COLO668 (cell line): ENCODE results near the gene GPHN.

Source experiments
- DNase-seq: peaks from one replicate; lab custom pipeline; 2025; ENCODE audit not compliant: unreplicated experiment; lab: John Stamatoyannopoulos, UW

GPHN gene

GRCh38 chr14:66916421-66916820, 408.5 kb downstream of the GPHN start:
- DNase-seq: no peak

GRCh38 chr14:66918527-66918926, 410.6 kb downstream of the GPHN start:
- no peak for DNase-seq

GRCh38 chr14:66920196-66920595, 412.2 kb downstream of the GPHN start:
- DNase-seq: no peak

GRCh38 chr14:66923251-66923650, 415.3 kb downstream of the GPHN start:
- DNase-seq: no peak

- DNase-seq: no peak
Observed at GRCh38 chr14:66939409-66939808, 431.5 kb downstream of the GPHN start.

GRCh38 chr14:66944872-66945271, 436.9 kb downstream of the GPHN start:
- DNase-seq: peak; percentile 54

GRCh38 chr14:66955159-66955558, 447.2 kb downstream of the GPHN start:
- DNase-seq: no peak

GRCh38 chr14:66959437-66960050, 451.6 kb downstream of the GPHN start:
- DNase-seq: no peak

GRCh38 chr14:66965831-66966230, 457.9 kb downstream of the GPHN start:
- no peak for DNase-seq

GRCh38 chr14:66972469-66972868, 464.5 kb downstream of the GPHN start:
- DNase-seq: no peak

GRCh38 chr14:66974397-66975025, 466.6 kb downstream of the GPHN start:
- no peak for DNase-seq

GRCh38 chr14:66975251-66975650, 467.3 kb downstream of the GPHN start:
- DNase-seq: no peak

GRCh38 chr14:66979101-66979974, 471.4 kb downstream of the GPHN start:
- no peak for DNase-seq

GRCh38 chr14:66982247-66982646, 474.3 kb downstream of the GPHN start:
- DNase-seq: no peak

- DNase-seq: no peak
Observed at GRCh38 chr14:66992776-66993175, 484.8 kb downstream of the GPHN start.

GRCh38 chr14:66993512-66993911, 485.6 kb downstream of the GPHN start:
- no peak for DNase-seq

- DNase-seq: no peak
Observed at GRCh38 chr14:66998013-66998412, 490.1 kb downstream of the GPHN start.

- DNase-seq: no peak
Observed at GRCh38 chr14:66999978-67000377, 492.0 kb downstream of the GPHN start.

- no peak for DNase-seq
Observed at GRCh38 chr14:67002994-67003753, 495.2 kb downstream of the GPHN start.

- no peak for DNase-seq
Observed at GRCh38 chr14:67004521-67004920, 496.6 kb downstream of the GPHN start.

GRCh38 chr14:67010602-67011001, 502.7 kb downstream of the GPHN start:
- DNase-seq: no peak
